ENCODE measurements around the gene CYTH1. TPM values are rescaled to one million over a fixed set of nuclear protein-coding genes. Genes with fewer than 3 reads are reported as not detected.

Gene CYTH1
- total RNA-seq, 1 experiment from 2014 or later: 34.0 TPM

- no peak overlapping the region for H3K27ac ChIP-seq
- H3K9me3 ChIP-seq (replicated peaks): no peaks in the 10 kb centered on the region
- DNase-seq: no peak
- H3K4me3 ChIP-seq: no peak overlapping the region
- peaks cover 11% of the 10 kb centered on the region; the same call in 1 of the 2 replicates for H3K4me1 ChIP-seq
- no peaks in the 10 kb centered on the region for H3K27me3 ChIP-seq
- no peaks in the 10 kb centered on the region for H3K36me3 ChIP-seq
Observed at GRCh38 chr17:78746263-78746948, 35.7 kb downstream of the CYTH1 start.

GRCh38 chr17:78745407-78746088, 36.5 kb downstream of the CYTH1 start:
- Histone ChIP-seq H3K36me3 (no peaks in the 10 kb centered on the region), H3K4me3 (no peak overlapping the region), H3K27ac (no peak overlapping the region), H3K9me3 (replicated peaks) (no peaks in the 10 kb centered on the region), H3K27me3 (no peaks in the 10 kb centered on the region), H3K4me1 (peaks cover 11% of the 10 kb centered on the region; the same call in 1 of the 2 replicates)
- DNase-seq: peak in 1 of 2 experiments; percentile 65

DNA sequence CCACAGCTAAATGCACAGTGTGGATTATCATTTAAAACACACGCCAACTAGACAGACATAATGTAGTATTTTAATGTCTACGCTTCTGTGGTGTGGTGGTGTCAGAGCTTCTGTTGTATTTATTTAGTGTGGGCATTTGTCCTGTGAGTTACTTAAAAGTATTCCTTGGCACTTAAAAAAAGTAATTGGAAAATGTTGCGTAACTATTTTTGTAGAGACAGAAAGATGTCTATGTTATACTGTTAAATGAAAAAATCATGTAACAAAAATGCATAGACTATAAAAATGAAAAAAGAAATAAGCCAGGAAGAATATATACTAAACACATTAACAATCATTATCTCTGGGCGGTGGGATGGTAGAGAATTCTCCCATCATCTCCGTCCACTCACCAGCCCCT, 39.2 kb downstream of the CYTH1 start:
- Histone ChIP-seq H3K36me3 (no peaks in the 10 kb centered on the region), H3K9me3 (replicated peaks) (no peaks in the 10 kb centered on the region), H3K27me3 (no peaks in the 10 kb centered on the region), H3K4me3 (no peak overlapping the region), H3K4me1 (peaks cover 5% of the 10 kb centered on the region; the same call in 1 of the 2 replicates), H3K27ac (no peak overlapping the region)
- no peak for DNase-seq

DNA sequence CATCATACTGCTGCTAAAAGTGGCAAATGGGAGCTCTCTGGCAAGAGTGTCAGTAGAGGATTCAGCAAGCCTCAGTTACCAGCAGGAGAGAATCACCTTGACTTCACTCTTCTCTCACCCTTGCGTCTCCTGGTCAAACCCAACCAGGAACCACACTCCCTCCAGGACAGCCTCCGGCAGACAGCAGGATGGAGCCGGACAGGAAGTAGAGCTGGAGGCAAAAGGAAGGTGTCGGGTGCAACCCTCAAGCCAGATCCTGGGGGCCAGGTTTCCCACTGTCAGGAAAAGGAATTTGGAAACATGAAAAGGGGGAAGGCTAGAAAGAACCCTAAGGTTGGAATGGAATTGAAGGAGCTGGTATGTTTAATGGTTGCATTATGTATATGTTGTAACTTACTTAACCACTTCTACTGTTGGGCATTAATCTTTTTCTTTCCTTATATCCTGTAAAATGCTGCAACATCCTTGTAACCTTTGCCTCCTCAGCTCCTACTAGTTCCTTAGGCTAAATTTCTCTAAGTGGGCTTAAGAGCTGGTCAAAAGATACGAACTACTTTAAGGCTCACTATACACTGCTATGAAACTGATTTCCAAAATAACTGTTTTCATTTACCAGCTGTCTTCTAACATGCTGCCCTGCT, 40.3 kb downstream of the CYTH1 start:
- no peak overlapping the region for H3K4me3 ChIP-seq
- no peaks in the 10 kb centered on the region for H3K9me3 ChIP-seq (replicated peaks)
- H3K27me3 ChIP-seq: no peaks in the 10 kb centered on the region
- no peaks in the 10 kb centered on the region for H3K36me3 ChIP-seq
- H3K4me1 ChIP-seq: peaks cover 15% of the 10 kb centered on the region
- H3K27ac ChIP-seq: no peak overlapping the region
- DNase-seq: peak in 1 of 2 experiments; percentile 37

GRCh38 chr17:78739331-78739931, 42.6 kb downstream of the CYTH1 start:
- DNase-seq: no peak
- no peak overlapping the region for H3K4me3 ChIP-seq
- H3K9me3 ChIP-seq (replicated peaks): no peaks in the 10 kb centered on the region
- H3K27ac ChIP-seq: no peak overlapping the region
- peaks cover 32% of the 10 kb centered on the region for H3K4me1 ChIP-seq
- H3K27me3 ChIP-seq: no peaks in the 10 kb centered on the region
- H3K36me3 ChIP-seq: no peaks in the 10 kb centered on the region

DNA sequence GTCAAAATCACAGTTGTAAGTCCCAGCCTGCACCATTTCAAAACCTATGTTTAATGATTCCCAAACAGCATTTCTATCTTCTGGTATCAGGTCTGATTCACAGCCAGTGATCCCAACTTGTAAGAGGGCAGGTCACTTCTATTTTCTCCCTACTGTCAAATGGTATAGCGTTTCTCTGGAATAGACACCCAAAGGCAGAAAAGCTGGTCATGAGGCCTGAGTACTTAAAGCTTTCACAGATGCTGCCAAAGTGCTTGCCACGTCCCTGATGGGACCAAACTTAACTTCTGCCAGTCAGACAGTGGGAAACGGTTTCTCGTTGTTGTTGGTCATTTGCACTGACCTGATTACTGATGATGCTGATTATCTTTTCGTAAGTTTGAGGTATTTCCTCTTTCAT, 43.4 kb downstream of the CYTH1 start:
- no peaks in the 10 kb centered on the region for H3K27me3 ChIP-seq
- H3K4me1 ChIP-seq: peaks cover 32% of the 10 kb centered on the region
- H3K36me3 ChIP-seq: no peaks in the 10 kb centered on the region
- no peak for DNase-seq
- no peaks in the 10 kb centered on the region for H3K9me3 ChIP-seq (replicated peaks)
- H3K27ac ChIP-seq: no peak overlapping the region
- H3K4me3 ChIP-seq: no peak overlapping the region

DNA sequence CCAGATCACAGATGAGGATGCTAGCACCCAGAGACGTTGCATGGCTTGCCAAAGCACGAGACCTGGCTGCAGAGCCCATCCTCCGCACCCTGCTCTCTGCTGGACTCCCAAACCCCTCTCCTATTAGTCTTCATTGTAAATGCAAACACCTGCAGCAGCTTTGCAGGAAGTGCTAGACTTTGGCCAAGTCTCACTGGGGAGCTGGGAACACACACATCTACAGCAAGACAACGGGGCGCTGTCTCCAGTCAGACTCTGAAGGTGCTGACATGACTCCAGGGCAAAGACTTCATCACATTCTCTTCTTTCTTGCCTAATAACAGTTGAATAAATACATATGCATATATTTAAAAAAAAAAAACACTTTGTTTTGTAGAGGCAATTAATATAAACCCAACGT, 43.8 kb downstream of the CYTH1 start:
- no peaks in the 10 kb centered on the region for H3K9me3 ChIP-seq (replicated peaks)
- H3K4me1 ChIP-seq: peaks cover 32% of the 10 kb centered on the region
- DNase-seq: no peak
- no peak overlapping the region for H3K27ac ChIP-seq
- no peak overlapping the region for H3K4me3 ChIP-seq
- no peaks in the 10 kb centered on the region for H3K27me3 ChIP-seq
- H3K36me3 ChIP-seq: no peaks in the 10 kb centered on the region

DNA sequence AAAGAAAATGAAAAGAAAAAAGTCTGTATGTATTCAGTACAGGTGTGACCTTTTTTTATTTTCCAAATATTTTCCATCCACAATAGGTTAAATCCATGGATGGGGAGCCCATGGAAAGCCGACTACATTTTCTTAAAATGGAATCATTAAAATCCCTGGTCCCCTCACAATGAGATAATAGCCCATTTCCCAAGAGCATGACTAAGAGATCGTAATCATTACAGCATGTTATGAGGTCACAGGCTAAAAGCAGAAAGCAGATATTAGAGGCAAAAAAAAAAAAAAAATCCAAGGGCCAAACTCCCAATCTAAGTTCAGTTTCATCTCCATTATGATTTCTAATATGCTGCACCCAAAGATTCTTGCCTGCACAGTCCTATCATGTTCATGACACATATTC, 44.7 kb downstream of the CYTH1 start:
- H3K4me1 ChIP-seq: peaks cover 32% of the 10 kb centered on the region
- peak overlapping the region; percentile 9; the same call in 1 of the 2 replicates for H3K27ac ChIP-seq
- H3K36me3 ChIP-seq: no peaks in the 10 kb centered on the region
- no peak overlapping the region for H3K4me3 ChIP-seq
- no peaks in the 10 kb centered on the region for H3K27me3 ChIP-seq
- no peaks in the 10 kb centered on the region for H3K9me3 ChIP-seq (replicated peaks)
- peak in 1 of 2 experiments; percentile 63 for DNase-seq

DNA sequence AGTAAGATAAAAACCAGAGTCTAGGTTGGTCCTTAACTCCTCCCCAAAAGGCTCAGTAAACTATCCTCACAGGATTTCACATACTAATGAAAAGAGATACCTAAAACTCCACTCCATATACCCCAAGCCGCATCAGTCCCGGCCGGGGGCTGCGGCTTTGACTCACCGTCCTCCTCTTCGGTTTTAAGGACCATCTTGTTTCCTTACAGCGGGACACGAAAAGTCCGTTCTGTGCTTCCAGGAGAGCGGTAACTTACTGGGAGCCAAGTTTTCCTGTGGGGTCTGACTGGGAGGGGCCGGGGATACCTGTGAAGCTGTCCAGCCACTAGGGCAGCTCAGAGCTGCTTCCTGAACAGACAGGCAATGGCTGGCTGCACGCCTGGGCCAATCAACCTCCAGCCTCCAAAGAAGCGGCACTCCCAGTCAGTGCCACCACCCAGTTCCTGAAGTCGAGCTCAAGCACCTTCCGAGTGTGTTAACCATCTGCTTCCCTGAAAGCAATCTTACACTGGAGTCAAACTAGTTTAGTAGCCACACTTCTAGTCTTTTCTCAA, 45.5 kb downstream of the CYTH1 start:
- DNase-seq: no peak
- Histone ChIP-seq H3K36me3 (no peaks in the 10 kb centered on the region), H3K27ac (peak overlapping the region; percentile 9; the same call in 1 of the 2 replicates), H3K4me1 (peaks cover 27% of the 10 kb centered on the region), H3K9me3 (replicated peaks) (no peaks in the 10 kb centered on the region), H3K4me3 (no peak overlapping the region), H3K27me3 (no peaks in the 10 kb centered on the region)

- Histone ChIP-seq H3K9me3 (replicated peaks) (no peaks in the 10 kb centered on the region), H3K4me1 (peaks cover 27% of the 10 kb centered on the region), H3K27ac (no peak overlapping the region), H3K4me3 (no peak overlapping the region), H3K36me3 (no peaks in the 10 kb centered on the region), H3K27me3 (no peaks in the 10 kb centered on the region)
- DNase-seq: no peak
Observed at GRCh38 chr17:78735832-78736525, 46.1 kb downstream of the CYTH1 start.

- no peaks in the 10 kb centered on the region for H3K36me3 ChIP-seq
- no peaks in the 10 kb centered on the region for H3K27me3 ChIP-seq
- no peak overlapping the region for H3K4me3 ChIP-seq
- no peak for DNase-seq
- H3K4me1 ChIP-seq: peaks cover 27% of the 10 kb centered on the region
- H3K27ac ChIP-seq: no peak overlapping the region
- no peaks in the 10 kb centered on the region for H3K9me3 ChIP-seq (replicated peaks)
Observed at GRCh38 chr17:78734793-78735641, 47.1 kb downstream of the CYTH1 start.

GRCh38 chr17:78732354-78732753, 49.7 kb downstream of the CYTH1 start:
- H3K27me3 ChIP-seq: no peaks in the 10 kb centered on the region
- DNase-seq: no peak
- H3K36me3 ChIP-seq: no peaks in the 10 kb centered on the region
- peaks cover 23% of the 10 kb centered on the region for H3K4me1 ChIP-seq
- no peak overlapping the region for H3K27ac ChIP-seq
- no peaks in the 10 kb centered on the region for H3K9me3 ChIP-seq (replicated peaks)
- H3K4me3 ChIP-seq: no peak overlapping the region

- Histone ChIP-seq H3K4me1 (peaks cover 18% of the 10 kb centered on the region), H3K4me3 (no peak overlapping the region), H3K36me3 (no peaks in the 10 kb centered on the region), H3K9me3 (replicated peaks) (no peaks in the 10 kb centered on the region), H3K27ac (no peak overlapping the region), H3K27me3 (no peaks in the 10 kb centered on the region)
- DNase-seq: no peak
Observed at GRCh38 chr17:78731904-78732303, 50.2 kb downstream of the CYTH1 start.

Data from SJCRH30 (cell line).